GM19035 (cell line): ENCODE data around the gene CC2D1A.

Source experiments
- ATAC-seq: cut with Tn5 transposase; IDR thresholded peaks from one replicate; pipeline ENCODE4 v1.9.1; 2021; ENCODE audit not compliant: unreplicated experiment

The CC2D1A gene

GRCh38 chr19:13976446-13976845, 70.4 kb downstream of the CC2D1A start:
- ATAC-seq, result no peak

DNA sequence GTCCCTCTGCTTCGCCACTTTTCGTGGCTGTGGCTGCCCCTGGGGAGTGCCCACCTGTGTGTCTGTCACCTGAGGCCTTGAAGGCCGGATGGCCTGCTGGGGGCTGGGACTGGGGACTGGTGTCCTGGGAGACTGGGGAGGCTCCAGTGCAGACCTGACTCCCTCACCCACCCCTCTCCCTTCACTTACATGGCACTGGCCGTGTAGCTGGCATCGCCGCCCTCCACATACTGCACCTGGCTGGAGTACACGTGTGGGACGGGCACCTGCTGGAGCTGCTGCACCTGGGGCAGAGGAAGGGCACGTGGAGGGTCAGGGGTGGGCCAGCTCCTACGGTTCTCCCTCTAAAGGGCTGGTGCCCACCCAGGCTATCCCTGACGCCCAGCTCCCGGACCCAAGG, 71.8 kb downstream of the CC2D1A start:
- ATAC-seq, result no peak

DNA sequence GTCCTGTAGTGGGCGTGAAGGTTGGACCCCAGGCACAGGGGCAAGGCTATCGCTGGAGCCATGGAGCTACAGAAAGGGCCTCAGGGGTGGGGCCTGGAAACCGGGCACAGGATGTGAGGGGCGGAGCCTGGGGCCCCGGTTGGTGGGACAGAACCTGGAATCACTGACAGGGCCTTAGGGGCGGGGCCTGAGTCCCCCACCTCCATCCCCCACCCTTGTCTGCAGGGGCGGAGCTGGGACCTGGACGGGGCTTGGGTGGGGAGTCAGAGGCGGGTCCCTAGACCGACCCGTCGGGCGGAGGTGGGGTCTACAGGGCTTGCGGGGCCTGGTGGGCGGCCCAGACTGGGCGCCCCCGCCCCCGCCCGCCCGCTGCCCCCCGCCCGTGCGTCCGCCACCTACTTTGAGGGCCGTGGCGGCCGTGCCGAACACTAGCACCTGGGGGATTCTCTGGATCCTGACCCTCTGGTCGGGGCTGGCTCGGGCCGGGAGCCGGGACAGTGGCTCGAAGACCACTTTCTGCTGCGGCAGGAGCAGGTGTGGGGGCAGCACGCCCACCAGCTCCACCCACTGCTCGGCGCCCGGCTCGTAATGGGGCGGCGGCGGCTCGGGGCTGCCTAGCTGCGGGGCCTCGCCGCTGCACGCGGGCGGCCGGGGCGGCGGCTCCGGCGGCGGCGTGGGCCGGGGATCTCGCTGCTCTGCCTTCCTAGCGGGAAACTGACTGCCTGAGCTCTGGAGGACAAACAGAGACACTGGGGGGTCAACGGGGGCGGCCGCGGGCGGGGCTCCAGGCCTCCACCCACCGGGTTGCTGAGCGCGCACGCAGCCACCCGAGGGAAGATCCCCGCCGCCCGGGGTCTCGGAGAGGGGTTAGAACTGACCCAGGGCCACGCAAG, 72.6 kb downstream of the CC2D1A start:
- ATAC-seq, result no peak

GRCh38 chr19:13979244-13979615, 73.2 kb downstream of the CC2D1A start:
- no peak for ATAC-seq

GRCh38 chr19:13979686-13980085, 73.7 kb downstream of the CC2D1A start:
- no peak for ATAC-seq

DNA sequence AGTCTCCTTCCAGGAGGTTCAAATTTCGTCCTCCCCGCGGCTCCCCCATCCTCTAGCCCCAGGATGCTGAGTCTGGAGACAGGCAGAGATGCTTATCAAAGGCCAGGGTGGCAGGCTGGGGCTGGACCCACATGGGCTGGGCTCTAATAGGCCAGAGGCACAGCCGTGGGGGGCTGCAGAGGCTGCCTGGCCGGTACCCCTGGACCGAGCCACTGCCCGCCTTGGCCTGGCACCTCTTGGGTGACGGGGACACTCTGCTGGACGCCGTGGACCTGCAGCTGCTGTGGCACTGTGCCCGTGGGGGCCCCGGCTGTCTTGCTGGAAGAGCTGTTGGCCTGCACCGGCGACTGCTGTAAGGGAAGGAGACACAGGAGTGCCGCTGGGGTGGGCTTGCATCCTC, 74.3 kb downstream of the CC2D1A start:
- no peak for ATAC-seq
